Sciatic nerve (tissue), 2 donors: ENCODE measurements around the gene RIMBP2. TPM values are rescaled to one million over a fixed set of nuclear protein-coding genes. Genes with fewer than 3 reads are reported as not detected.

Experiments
- ATAC-seq: fragments of 200-7000 bp; cut with Tn5 transposase; one replicate; pipeline ENCODE4 v1.9.1; 2020; ENCODE audit warnings: mild to moderate bottlenecking, moderate library complexity
- DNase-seq: peaks from one replicate; pipeline ENCODE4 v3.0.0-alpha.2; 2020; ENCODE audit warnings: low spot score
- intact Hi-C: fragments of 100-400 bp; cut with DNase I; formaldehyde crosslinking; loops from one replicate; pipeline ENCODE4 v1.14.2; 2022
- total RNA-seq: library from RNA; stranded (reverse); fragmentation: NEBNext Ultra II Directional; extraction: Animal tissue kit (Norgen Biotek cat#: 25700); gene quantifications from one replicate; pipeline ENCODE4 v1.2.1, GENCODE V29; 2021
- donor health status: DM: no; HTN: no; CAD: no.
- donor health status: DM: no; HTN: no; CAD: no.

Gene RIMBP2
- total RNA-seq, 1 donor from 2014 or later, result 1.6 TPM

DNA sequence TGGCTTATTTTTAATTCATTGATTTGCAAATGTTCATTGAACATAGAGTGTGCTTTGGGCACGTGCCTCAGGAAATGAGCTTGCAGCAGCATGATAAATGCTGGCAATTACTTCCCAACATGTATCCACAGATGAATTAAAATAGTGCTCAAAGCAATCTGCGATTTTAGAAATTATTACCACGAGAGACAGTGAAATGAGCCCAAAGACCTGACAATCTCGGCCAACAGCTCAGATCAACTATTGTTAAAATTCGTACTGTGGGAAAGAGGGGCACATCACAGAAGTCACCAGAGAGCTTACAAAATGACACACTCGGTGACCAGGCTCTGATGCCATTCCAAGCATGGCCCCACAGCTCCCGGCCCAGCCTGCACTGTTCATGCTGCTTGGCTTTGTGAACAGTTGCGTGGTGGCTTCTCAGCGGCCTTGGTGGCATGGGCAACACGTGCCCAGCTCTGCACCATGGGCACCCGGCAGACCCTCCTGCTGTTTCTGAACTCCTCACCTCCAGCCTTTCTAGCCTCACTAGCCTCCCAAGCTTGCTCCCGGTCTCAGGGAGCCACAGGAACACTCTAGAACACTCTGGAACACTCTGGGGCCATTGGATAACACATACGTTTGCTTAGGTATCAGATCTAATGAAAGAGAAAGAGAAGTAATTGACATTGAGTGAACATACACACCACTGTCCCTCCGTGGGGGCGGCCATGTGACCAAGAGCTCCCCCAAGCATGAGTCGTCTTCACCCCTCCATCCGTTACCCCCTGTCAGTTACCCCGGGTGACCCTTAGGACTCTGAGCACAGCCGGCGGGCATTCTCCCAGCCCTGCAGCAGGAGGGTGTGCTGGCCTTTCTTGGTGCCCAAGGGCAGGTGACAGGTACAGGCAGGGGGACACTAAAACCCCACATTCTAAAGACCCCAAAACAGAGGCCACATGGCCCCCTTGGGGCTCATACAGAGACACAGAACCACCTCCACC is 28.0 kb downstream of the RIMBP2 start:
- intact Hi-C loops, result no loop called here
- no peak for DNase-seq
- ATAC-seq, result no peak

DNA sequence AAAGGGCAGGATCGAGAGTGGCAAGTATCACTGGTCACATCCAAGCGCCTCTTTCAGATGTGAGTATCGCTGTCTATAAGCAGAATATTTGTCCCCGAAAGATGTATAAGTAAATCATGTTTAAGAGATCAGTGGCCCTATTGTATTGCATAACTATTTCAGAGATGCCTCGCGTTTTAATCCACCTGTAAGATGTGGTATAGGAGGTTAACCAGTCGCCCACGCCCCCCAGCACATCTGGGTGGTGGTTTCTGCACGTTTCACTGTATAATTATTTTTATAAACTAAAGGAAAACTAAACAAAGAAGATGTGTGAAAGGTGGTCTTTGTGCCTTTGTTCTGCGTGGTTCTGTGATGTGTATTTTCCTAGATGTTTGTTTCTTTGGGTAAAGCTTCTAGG is 28.9 kb downstream of the RIMBP2 start:
- no peak for DNase-seq
- ATAC-seq, result no peak
- intact Hi-C loops, result no loop called here

DNA sequence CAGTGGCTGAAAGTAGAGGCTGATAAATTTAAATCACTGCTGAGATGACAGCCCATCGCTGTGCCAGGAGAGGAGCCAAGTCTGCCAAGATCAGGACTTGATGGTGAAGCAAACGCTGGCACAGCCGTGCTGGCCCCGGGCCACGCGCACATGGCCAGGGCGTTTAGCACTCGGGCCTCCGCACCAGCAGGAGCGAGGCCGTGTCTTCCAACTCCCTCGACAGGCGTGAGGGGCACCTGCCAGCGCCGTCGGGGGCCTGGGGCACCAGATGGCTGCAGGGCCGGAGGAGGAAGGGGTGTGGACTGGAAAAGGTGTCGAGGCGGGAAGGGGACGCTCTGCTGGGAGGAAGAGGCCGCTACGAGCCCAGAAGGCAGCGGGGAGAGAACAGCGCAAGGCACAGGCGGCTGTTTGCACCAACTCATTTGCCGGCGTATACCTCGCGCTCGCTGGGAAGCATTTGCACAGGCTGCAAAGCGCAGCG is 29.5 kb downstream of the RIMBP2 start:
- no peak for DNase-seq
- ATAC-seq, result no peak
- intact Hi-C loops, result no loop called here

DNA sequence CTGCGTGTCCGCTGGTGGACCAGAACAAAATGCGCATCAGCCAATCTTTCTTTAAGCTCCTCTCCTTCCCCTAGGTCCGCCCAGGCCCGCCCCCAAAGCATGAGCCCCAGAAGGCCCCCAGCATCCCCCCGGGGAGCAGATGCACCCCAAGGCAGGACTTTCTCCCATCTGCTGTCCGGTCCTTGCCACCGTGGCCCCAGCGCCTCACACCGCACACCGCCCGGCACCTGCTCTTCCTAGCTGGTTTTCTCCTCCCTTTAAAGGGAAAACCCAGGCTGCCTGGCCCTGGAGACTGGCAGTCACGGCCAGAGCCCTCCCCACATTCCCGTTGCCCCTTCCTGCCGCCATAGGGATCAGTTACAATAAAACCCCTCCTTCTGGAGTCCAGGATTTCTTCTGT is 30.2 kb downstream of the RIMBP2 start:
- ATAC-seq (no peak), DNase-seq (no peak)
- intact Hi-C loops, result no loop called here

DNA sequence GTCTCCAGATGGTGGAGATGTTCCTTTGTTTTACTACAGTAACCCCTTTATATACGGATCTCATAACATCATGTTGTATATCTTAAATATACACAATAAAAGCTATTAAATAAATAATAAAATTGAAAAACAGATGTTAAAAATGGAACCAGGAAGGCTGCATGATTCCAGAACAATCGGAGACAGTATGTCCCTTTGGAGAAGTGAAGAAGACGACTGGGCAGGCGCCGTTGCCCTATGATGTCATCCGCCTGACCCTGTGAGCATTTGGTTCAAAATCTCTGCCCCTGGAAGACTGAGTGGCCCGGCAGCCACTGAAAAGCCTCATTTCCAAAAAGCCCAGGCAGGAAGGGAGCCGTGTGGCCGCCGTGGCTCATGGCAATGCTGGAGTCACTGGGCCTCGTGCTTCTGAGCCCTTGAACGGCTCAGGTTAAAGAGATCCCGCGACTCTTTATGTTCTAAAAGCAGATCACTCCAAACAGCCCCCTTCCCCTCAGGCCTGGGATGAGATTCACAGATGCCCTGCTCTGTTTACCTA is 30.8 kb downstream of the RIMBP2 start:
- intact Hi-C loops, result no loop called here
- ATAC-seq (no peak), DNase-seq (no peak)

DNA sequence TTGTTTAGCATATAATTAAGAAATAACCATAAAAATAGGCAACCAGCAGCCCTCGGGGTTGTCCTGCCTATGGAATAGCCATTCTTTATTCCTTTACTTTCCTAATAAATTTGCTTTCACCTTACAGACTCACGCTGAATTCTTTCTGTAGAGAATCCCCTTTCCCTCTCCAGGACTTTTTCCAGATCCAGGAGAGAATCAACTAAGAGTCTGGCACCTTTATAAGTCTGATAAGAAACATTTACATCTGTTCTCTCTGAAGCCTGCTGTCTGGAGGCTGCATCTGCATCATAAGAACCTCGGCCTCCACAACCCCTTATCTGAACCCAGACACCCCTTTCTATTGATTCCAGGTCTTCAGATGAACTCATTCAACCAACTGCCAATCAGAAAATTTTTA is 32.3 kb downstream of the RIMBP2 start:
- intact Hi-C loops, result no loop called here
- ATAC-seq (no peak), DNase-seq (no peak)

GRCh38 chr12:130683080-130683479 is 33.0 kb downstream of the RIMBP2 start:
- ATAC-seq (no peak), DNase-seq (no peak)
- intact Hi-C loops, result no loop called here

GRCh38 chr12:130680451-130680990 is 35.6 kb downstream of the RIMBP2 start:
- no peak for ATAC-seq
- no peak for DNase-seq
- intact Hi-C loops, result no loop called here

GRCh38 chr12:130677957-130678558 is 38.0 kb downstream of the RIMBP2 start:
- ATAC-seq, result no peak
- intact Hi-C loops, result no loop called here
- no peak for DNase-seq

GRCh38 chr12:130675791-130676190 is 40.3 kb downstream of the RIMBP2 start:
- no peak for ATAC-seq

GRCh38 chr12:130675121-130675520 is 41.0 kb downstream of the RIMBP2 start:
- DNase-seq (no peak), ATAC-seq (no peak)
- intact Hi-C loops, result no loop called here

More at GRCh38 chr12:130675791-130676190, 40.3 kb downstream of the RIMBP2 start:
- intact Hi-C loops, result no loop called here
- DNase-seq, result no peak

DNA sequence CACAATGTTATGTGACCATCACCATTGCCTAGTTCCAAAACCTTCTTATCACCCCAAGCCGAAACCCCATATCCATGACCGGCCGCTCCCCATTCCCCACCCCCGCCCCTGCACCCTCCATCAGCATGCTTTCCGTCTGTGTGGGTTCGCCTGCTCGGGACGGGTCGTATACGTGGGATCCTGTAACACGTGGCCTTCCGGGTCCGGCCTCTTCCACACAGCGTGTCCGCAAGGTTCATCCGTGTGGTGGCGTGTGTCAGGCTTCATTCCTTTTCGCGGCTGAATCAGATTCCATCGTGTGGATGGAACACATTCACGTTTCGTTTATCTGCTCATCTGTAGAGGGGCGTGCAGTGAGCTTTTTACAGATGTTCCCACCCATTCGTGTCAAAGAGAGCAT is 41.4 kb downstream of the RIMBP2 start:
- intact Hi-C loops, result no loop called here
- ATAC-seq, result no peak
- DNase-seq, result no peak

GRCh38 chr12:130673036-130673705 is 42.9 kb downstream of the RIMBP2 start:
- DNase-seq, result no peak
- intact Hi-C loops, result no loop called here
- no peak for ATAC-seq

DNA sequence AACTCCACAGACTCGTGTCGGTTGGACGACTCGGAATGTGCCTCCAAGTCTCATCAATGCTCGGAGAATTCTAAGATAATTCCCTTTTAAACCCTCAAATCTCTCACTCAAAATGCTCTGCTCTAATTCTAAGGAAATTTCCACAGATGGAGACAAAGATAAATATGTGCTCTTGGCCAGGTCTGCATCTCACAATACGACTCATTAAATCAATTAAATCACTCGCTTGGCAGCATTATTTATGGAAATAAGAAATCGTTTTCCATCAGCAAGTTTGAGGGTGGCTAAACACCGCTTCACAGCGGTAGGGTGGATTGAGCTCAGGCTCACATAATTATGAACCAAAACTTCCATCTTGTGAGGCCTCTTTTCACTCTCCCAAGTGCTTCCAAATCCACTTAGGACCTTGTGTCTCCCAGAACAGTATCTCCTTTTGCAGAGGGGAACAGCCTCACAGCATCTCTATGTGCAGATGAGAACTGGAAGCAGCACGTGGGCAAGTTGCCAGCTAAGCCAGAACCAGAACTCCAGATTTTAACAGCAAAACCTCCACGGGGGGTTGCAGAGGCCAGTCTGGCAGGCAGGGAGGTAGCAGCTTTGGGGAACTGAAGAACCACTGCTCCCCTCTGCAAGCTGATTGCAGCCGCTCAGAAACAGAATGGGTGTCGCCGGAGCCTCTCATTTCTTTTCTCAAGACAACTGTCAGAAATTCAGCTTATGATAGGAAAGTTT is 43.8 kb downstream of the RIMBP2 start:
- no peak for ATAC-seq
- DNase-seq, result no peak
- intact Hi-C loops, result no loop called here

- intact Hi-C loops, result no loop called here
- DNase-seq (no peak), ATAC-seq (no peak)
Observed at GRCh38 chr12:130671556-130671955, 44.5 kb downstream of the RIMBP2 start.

DNA sequence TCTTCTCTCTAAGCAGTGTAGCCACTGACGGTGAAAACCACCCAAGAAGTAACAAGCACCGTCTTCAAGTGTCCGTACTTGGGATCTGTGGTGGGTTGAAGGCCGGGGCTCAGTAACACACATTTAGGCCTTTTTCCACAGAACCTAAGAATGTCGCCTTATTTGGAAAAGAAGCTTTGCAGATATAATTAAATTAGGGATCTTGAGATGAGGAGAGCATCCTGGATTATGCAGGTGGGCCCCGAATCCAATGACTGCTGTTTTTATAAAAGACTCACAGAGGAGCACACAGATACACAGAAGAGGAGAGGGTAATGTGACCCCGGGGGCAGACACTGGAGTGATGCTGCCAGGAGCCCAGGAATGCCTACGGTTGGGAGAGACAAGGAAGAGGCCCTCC is 46.3 kb downstream of the RIMBP2 start:
- intact Hi-C loops, result no loop called here
- DNase-seq (no peak), ATAC-seq (no peak)

GRCh38 chr12:130669205-130669557 is 46.9 kb downstream of the RIMBP2 start:
- no peak for DNase-seq
- ATAC-seq, result no peak
- intact Hi-C loops, result no loop called here

- DNase-seq (no peak), ATAC-seq (no peak)
- intact Hi-C loops, result no loop called here
Observed at GRCh38 chr12:130668286-130669204, 47.6 kb downstream of the RIMBP2 start.
